Stimulated activated memory B cell treated with anti-CD40 and anti-IgM and Interleukin-4, amounts not matched to agents 10 μg/mL and 1 μg/mL and 100 μg/mL, for 72 hours (primary cell): ENCODE results near the gene WBP2.
"Not testable (repeated sequence)": the region's sequence is repeated elsewhere in the genome, so short reads cannot be mapped to it uniquely, and the experiment has no call there.

Experiments used
- ATAC-seq: fragments of 150-1000 bp; cut with Tn5 transposase; 2 replicates; pipeline ENCODE4 v1.10.0; 2021
- H3K27ac Mint-ChIP-seq: one replicate; pipeline ENCODE4 v1.8.0; 2022; ENCODE audit warnings: mild to moderate bottlenecking, mixed read lengths
- H3K27me3 Mint-ChIP-seq: one replicate; pipeline ENCODE4 v1.8.0; 2022; ENCODE audit warnings: mixed read lengths
- H3K36me3 Mint-ChIP-seq: one replicate; pipeline ENCODE4 v1.8.0; 2022; ENCODE audit warnings: mixed read lengths
- H3K4me1 Mint-ChIP-seq: one replicate; pipeline ENCODE4 v1.8.0; 2022; ENCODE audit warnings: mixed read lengths
- H3K4me3 Mint-ChIP-seq: one replicate; pipeline ENCODE4 v1.8.0; 2022; ENCODE audit warnings: mild to moderate bottlenecking, moderate library complexity, mixed read lengths
- H3K9me3 Mint-ChIP-seq: one replicate; pipeline ENCODE4 v1.8.0; 2022; ENCODE audit warnings: mixed read lengths

The WBP2 gene

DNA sequence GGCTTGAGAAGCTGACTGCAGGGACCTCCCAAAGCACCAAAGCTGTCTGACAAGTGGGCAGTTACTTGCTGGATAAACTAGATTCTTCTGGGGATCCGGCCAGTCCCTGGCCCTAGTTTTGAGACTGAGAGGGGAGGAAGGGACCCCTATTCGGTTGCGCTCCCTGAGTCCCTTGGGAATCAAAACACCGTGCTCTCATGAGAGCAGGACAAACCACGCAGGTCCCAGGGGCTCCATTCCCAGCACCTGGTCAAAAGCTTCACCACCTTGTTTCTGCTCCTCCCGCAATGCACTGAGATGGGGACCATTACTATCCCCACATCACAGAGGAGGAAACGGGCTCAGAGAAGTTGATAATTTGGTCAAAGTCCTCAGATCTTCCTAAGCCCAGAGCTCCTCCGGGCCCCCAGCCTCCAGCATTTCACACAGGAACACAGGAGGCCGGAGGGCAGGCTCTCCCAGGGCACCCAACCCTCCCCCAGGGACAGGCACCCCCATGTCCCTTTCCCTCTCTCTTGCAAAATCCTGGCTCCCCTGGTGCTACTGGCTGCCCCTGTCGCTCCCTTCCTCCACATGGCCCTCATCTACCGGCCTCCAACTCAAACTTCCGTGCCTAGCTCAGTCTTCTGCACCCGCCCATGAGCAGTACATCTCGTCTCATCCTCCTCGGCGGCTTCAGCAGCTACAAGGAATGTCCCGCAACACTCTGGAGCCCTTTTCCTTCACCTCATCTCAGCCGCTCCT, 38.3 kb upstream of the WBP2 start:
- no peaks in the 10 kb centered on the region for H3K9me3 Mint-ChIP-seq
- no peak for ATAC-seq
- H3K27ac Mint-ChIP-seq: peak overlapping the region; percentile 87
- H3K4me3 Mint-ChIP-seq: no peak overlapping the region
- peaks cover 43% of the 10 kb centered on the region for H3K4me1 Mint-ChIP-seq
- peaks cover 31% of the 10 kb centered on the region for H3K36me3 Mint-ChIP-seq
- H3K27me3 Mint-ChIP-seq: no peaks in the 10 kb centered on the region

DNA sequence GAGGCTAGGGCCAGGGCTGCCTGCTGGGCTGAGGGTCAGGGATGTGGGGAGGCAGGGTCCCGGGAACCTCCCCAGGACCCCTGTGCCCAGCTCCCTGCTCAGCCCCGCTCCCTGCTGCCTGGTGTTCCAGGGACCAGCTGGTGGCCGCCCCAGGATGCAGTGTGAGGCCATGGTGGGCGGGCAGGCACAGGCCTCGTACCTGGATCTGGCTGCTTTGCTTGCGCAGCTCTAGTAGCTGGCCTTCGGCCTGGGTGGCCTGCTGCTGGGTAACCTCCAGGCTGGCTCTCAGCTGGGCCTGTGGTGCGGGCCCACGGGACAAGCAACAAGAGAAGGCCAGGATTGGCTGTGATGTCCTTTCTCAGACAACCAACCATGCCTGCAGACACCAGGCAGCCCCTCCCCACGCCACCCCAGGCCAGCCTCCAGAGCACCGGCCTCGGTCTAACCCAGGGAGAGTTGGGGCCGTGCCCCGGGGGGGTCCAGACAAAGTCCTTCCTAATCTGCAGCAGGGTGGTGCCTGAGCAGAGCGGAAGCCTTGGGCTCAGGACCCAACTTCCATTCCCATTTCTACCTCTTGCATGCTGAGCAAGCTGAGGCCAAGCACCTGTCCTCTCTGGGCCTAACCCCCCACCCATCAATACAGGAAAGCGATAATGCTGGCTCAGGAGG, 37.6 kb upstream of the WBP2 start:
- Mint-ChIP-seq H3K27me3 (no peaks in the 10 kb centered on the region), H3K4me1 (peaks cover 41% of the 10 kb centered on the region)

DNA sequence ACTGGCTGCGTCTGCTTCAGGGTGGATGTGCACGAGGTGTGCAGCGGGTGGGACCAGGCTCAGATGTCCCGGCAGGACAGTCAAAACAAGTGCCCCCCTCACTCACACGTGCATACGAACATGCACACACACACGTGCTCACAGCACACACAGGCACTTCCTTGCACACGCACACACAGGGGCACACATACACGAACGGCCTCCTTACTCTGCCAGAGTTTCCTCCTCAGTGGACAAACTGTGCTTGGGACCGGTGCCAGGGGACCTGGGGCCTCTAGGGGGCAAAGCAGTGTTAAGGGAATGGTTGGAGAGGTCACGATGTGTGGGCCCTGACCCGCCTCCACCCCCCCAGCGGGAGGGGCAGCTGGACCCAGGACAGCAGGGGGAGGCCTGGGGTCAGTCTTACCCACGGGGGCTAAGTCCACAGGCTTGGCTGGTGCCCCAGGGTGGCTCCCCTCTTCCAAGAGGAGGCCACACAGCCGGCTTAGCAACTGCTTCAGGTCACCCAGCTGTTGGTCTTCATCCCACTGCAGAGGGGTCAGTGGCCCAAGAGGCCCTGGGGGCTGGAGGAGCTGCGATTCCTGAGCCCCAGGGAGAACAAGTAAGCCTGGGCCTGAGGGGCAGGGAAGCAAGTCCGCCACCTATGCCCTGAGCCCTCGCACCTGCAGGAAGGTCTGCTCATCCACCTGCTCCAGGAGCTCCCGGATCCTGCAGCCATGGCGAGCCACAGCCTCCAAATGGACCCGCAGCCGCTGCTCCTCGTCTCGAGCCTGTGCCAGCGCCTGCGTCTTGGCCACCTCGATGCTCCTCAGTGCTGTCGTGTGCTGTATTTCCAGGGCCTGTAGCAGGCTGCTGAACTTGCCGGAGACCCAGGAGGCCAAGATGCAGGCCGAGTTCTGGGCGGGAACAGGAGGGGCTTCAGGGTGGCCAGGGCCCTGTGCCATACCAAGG, 36.7 kb upstream of the WBP2 start:
- Mint-ChIP-seq H3K36me3 (peaks cover 24% of the 10 kb centered on the region), H3K27me3 (no peaks in the 10 kb centered on the region), H3K4me1 (peaks cover 34% of the 10 kb centered on the region), H3K4me3 (no peak overlapping the region), H3K9me3 (no peaks in the 10 kb centered on the region), H3K27ac (no peak overlapping the region)
- ATAC-seq: no peak

More for the DNA sequence above, 37.6 kb upstream of the WBP2 start:
- Mint-ChIP-seq H3K36me3 (peaks cover 27% of the 10 kb centered on the region), H3K27ac (no peak overlapping the region), H3K9me3 (no peaks in the 10 kb centered on the region), H3K4me3 (no peak overlapping the region)
- ATAC-seq: no peak

DNA sequence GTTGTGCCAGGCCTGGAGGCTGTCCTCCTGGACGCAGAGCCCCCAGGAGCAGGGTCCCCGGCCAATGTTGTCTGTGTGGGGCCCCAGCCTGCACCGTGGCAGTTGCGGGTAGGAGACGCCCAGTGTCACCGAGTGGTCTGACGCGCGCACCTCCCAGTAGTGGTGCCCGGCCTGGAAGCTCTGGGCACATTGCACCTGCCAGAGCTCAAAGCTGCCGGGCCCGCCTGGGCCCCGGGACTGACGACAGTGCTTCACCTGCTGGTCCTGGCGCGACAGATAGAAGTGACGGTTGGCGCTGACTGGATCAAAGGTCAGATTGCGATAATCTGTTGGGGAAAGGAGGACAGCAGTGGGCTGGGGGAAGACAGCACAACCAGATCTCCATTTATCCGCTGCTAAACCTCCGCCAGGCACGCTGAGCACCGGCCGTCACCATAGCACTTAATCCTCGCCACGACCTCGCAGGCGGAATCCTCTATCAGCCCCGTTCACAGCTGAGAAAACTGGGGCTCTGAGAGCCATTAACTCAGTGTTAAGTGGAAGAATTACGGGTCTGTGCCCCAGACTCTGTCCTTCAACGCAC, 36.0 kb upstream of the WBP2 start:
- Mint-ChIP-seq H3K36me3 (peaks cover 29% of the 10 kb centered on the region), H3K4me3 (no peak overlapping the region), H3K27me3 (no peaks in the 10 kb centered on the region), H3K27ac (peak overlapping the region; percentile 47), H3K9me3 (no peaks in the 10 kb centered on the region), H3K4me1 (peaks cover 33% of the 10 kb centered on the region)
- ATAC-seq: no peak

DNA sequence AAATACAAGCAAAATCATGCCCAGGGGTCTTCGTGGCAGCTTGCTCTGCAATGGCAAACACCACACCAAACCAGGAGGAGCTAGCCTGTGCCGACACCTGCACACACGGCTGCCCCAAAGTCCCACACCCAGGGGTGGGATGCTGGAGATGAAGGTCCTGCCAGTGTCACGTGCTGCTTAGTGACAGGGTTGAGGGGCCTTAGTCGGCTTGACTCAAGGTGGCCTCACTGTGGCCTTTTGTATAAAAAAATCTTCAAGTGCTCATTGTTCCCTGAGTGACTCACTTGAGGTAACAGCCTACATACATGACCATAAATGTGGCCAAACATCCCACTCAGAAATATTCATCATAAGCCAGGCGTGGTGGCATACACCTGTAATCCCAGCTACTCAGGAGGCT, 34.3 kb upstream of the WBP2 start:
- H3K27ac Mint-ChIP-seq: no peak overlapping the region
- ATAC-seq: no peak
- peaks cover 24% of the 10 kb centered on the region for H3K36me3 Mint-ChIP-seq
- H3K9me3 Mint-ChIP-seq: no peaks in the 10 kb centered on the region
- peaks cover 17% of the 10 kb centered on the region for H3K4me1 Mint-ChIP-seq
- H3K27me3 Mint-ChIP-seq: no peaks in the 10 kb centered on the region
- no peak overlapping the region for H3K4me3 Mint-ChIP-seq

DNA sequence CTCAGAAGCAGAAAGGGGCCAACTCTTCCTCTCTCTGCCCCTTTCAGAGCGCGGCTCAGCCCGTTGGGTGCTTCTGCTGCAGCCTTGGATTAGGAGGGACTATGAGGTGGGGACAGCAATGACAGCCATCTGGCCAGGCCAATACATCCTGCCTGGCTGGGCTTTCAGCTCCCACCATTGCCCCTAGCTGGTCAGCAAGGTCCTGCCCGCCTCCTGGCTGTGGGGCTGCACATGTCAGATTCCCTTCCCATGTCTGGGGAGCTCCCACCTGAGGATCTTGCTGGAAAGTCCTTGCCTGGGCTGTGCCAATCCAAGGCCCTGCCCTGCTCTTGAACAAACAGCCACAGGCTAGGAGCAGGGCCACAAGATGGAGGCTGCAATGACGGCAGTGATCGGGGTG, 33.3 kb upstream of the WBP2 start:
- Mint-ChIP-seq H3K36me3 (peaks cover 24% of the 10 kb centered on the region), H3K4me1 (peaks cover 7% of the 10 kb centered on the region), H3K4me3 (no peak overlapping the region), H3K27ac (no peak overlapping the region), H3K27me3 (no peaks in the 10 kb centered on the region), H3K9me3 (no peaks in the 10 kb centered on the region)
- ATAC-seq: no peak

DNA sequence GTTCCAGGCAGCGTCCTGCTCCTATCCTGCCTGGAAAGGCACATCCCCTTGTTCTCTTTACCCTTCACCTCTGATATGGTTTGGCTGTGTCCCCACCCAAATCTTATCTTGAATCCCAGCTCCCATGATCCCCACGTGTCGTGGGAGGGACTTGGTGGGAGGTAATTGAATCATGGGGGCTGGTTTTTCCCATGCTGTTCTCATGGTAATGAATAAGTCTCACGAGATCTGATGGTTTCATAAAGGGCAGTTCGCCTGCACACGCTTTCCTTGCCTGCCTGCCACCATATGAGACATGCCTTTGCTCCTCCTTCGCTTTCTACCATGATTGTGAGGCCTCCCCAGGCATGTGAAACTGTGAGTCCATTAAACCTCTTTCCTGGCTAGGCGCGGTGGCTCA, 30.7 kb upstream of the WBP2 start:
- H3K27ac Mint-ChIP-seq, H3K4me3 Mint-ChIP-seq, H3K27me3 Mint-ChIP-seq, H3K9me3 Mint-ChIP-seq, H3K4me1 Mint-ChIP-seq, ATAC-seq: not testable (repeated sequence)
- peaks cover 24% of the 10 kb centered on the region for H3K36me3 Mint-ChIP-seq

DNA sequence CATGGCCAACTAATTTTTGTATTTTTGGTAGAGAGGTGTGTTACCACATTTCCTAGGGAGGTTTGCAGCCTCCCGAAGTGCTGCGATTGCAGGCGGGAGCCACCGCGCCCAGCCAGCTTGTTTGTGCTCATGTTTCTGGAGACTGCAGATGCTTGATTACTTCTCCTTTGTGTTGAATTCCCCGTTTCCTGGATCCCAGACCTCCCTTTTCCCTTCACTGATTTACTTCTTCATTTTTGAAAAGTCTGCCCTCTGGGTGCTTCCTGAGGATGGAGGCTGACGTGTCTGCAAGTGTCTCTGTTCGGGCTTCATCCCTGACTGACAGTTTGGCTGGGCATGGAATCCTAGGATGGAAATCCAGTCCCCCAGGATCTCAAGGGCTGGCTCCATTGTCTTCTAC, 30.3 kb upstream of the WBP2 start:
- Mint-ChIP-seq H3K4me1 (peaks cover 3% of the 10 kb centered on the region), H3K9me3 (no peaks in the 10 kb centered on the region), H3K27ac (no peak overlapping the region), H3K36me3 (peaks cover 21% of the 10 kb centered on the region), H3K27me3 (no peaks in the 10 kb centered on the region), H3K4me3 (no peak overlapping the region)
- ATAC-seq: no peak

DNA sequence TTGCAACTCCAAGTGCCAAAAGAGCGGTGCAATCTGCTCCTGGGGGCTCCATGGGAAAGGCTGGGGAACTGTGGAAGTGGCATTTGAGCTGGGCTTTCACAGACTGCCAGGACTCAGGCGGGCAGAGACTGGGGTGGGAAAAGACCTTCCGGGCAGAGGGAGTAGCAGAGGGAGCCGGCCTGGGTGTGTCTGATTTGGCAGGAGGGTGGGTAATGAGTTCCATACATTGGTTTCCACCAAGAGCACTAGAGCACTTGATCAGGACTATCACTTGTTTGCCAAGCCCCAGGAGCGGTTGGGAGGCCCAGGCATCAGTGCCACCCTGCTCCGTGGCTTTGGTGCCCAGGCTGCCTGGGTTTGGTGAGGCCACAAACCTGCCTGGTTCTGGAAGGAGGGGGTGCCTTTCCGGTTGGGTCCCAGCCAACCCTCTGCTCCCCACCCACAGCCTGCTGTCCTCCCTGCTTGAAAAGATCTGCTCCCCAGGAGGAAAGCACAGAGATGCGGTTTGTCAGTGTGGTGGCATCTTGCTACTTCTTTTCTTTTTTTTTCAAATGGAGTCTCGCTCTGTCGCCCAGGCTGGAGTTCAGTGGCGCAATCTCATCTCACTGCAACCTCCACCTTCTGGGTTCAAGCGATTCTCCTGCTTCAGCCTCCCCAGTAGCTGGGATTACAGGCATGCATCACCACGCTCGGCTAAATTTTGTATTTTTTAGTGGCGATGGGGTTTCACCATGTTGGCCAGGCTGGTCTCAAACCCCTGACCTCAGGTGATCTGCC, 26.7 kb upstream of the WBP2 start:
- peaks cover 5% of the 10 kb centered on the region for H3K36me3 Mint-ChIP-seq
- no peak for ATAC-seq
- no peak overlapping the region for H3K4me3 Mint-ChIP-seq
- H3K4me1 Mint-ChIP-seq: peaks cover 20% of the 10 kb centered on the region
- no peak overlapping the region for H3K27ac Mint-ChIP-seq
- H3K9me3 Mint-ChIP-seq: no peaks in the 10 kb centered on the region
- H3K27me3 Mint-ChIP-seq: no peaks in the 10 kb centered on the region

DNA sequence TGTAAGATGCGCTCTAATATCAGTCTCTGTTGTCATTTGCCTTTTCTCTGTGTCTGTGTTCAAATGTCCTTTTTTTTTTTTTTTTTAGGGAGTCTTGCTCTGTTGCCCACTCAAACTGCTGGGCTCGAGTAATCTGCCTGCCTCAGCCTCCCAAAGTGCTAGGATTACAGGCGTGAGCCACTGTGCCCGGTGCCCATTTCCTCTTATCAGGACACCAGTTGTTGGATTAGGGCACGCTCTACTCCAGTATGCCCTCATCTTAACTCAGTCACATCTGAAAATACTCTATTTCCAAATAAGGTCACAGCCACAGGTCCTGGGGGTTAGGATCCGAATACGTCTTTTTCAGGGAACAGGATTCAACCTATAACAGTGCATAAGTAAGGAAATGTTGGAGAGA, 25.1 kb upstream of the WBP2 start:
- ATAC-seq: no peak
- Mint-ChIP-seq H3K4me3 (no peak overlapping the region), H3K27me3 (no peaks in the 10 kb centered on the region), H3K36me3 (no peaks in the 10 kb centered on the region), H3K4me1 (peaks cover 34% of the 10 kb centered on the region), H3K9me3 (no peaks in the 10 kb centered on the region), H3K27ac (no peak overlapping the region)

DNA sequence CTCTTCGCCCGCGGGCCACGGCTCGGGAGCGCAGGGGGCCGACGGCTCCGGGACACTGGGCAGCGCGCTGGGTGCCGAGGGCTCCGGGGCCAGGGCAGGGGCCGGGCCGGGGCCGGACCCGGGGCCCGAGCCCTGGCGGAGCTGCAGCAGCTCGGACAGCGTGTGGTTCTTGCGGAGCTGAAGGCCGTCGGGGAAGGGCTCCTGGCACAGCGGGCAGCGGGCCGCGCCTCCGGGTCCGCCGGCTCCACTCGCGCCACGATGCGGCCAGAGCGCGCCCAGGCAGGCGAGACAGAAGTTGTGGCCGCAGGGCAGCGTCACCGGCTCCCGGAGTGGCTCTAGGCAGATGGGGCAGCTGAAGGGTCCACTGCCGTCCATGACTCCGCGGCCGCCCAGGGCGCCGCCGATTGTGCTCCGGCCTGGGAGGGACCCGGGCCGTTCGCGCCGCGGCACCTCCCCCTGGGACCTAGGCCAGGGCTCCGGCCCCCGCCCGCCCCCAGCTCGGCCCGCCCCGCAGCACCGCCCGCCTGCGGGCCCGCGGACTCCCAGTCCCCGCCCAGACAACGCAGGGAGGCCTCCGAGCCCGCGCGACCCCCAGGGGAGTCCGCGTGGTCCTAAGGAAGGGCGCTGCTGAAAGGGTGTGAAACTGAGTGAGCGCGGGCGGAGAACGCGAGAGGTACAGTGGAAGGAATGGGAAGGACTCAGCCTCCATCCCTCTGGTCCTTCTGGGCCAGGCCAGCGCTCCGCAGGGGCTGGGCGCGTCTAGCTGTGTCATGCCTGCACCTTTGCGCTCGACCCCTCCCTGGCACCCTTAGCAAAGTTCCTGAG, 23.3 kb upstream of the WBP2 start, which contains the start of gene TRIM47:
TRIM47 (minus strand) TSS at position 408 of the 825 bp plus-strand sequence; CDS start at position 375, 33 bp downstream.
- peak; percentile 4 for ATAC-seq
- Mint-ChIP-seq H3K4me1 (peaks cover 34% of the 10 kb centered on the region), H3K9me3 (no peaks in the 10 kb centered on the region), H3K36me3 (no peaks in the 10 kb centered on the region), H3K4me3 (peak within 1 kb of the TSS; percentile 74), H3K27me3 (no peaks in the 10 kb centered on the region), H3K27ac (peak within 1 kb of the TSS; percentile 71)

DNA sequence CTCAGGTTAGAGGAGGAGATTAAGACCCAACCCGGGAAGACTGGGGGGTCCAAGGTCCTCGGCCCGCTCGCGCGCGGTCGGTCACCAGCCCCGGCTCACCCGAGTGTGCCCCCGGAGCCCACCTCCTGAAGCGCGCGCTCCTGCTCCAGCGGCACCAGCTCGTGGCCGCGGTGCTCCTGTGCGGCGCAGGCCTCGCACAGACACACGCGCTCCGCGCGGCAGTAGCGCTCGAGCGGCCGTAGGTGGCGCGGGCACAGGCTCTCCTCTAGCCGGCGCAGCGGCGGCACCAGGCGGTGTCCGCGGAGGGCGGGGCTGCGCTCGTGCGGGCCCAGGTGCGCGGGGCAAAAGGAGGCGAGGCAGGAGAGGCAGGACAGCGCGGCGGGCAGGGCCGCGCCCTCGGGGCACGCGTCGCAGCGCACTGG, 22.6 kb upstream of the WBP2 start:
- Mint-ChIP-seq H3K36me3 (no peaks in the 10 kb centered on the region), H3K4me3 (peak overlapping the region; percentile 74), H3K4me1 (peaks cover 34% of the 10 kb centered on the region), H3K9me3 (no peaks in the 10 kb centered on the region), H3K27me3 (no peaks in the 10 kb centered on the region), H3K27ac (peak overlapping the region; percentile 71)
- ATAC-seq: peak; percentile 86

DNA sequence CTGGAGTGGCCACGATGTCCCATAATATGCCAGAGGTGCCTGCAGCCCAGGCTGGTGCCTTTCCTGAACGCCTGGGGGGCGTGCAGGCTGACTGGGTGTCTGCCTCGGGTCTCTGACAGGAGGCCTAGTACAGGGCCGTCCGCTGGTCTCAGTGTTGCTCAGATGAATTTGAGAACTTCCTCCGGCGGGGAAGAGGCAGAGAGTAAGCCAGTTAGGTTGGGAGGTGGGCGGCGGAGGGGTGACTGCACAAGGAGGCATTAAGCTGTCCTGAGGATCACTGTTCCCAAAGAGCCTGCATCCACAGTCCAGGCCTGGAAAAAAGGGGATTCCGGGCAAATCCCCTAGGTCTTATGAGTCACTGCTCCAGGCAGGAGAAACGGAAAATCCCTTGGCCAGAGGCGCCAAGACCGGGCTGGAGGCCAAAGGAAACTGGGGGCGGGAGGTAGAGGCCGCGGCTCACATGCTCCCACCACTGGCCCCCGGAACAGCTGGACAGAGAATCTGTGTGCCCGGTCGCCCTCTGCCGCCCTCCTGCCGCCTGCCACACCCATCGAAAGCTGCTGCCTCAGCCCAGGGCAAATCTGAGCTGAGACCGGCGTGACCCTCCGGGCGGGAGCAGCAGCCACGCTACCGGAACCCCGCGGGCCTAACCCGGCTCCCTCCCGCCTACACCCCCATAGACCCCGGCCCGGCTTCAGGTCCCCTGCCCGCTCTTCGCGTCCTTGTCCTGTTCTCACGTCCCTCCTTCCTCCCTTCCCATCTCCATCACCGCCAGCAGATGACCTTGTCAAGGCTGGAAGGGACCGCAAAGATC, 22.0 kb upstream of the WBP2 start:
- peaks cover 34% of the 10 kb centered on the region for H3K4me1 Mint-ChIP-seq
- no peaks in the 10 kb centered on the region for H3K27me3 Mint-ChIP-seq
- H3K27ac Mint-ChIP-seq: peak overlapping the region; percentile 71
- H3K36me3 Mint-ChIP-seq: no peaks in the 10 kb centered on the region
- ATAC-seq: peak; percentile 38
- no peaks in the 10 kb centered on the region for H3K9me3 Mint-ChIP-seq
- H3K4me3 Mint-ChIP-seq: peak overlapping the region; percentile 74
